A549 (cell line): ENCODE data around the gene HEYL. TPM values are rescaled to one million over a fixed set of nuclear protein-coding genes. Genes with fewer than 3 reads are reported as not detected.

Experiments
- ATAC-seq, 2 experiments: fragments of 200-7000 bp in 1 of 2; fragments of >200 bp in 1 of 2; cut with Nextera tagmentation in 1 of 2; cut with Tn5 transposase in 1 of 2; 3 replicates each; pipeline versions ENCODE4 v1.8.0 to v1.9.1; 2018 to 2020; ENCODE audit warnings: mild to moderate bottlenecking in 1 of 2, moderate library complexity in 1 of 2
- CTCF ChIA-PET: fragments of 300-600 bp; sonication (Branson Sonifier 250); formaldehyde crosslinking; extraction: SDS; loops from one replicate; lab custom pipeline; 2021; ENCODE audit warnings: antibody characterized with exemption, inconsistent platforms; lab: Yijun Ruan, JAX
- POLR2A ChIA-PET: fragments of 350-600 bp; formaldehyde crosslinking; extraction: SDS; loops from one replicate; lab custom pipeline; 2021; ENCODE audit warnings: antibody characterized with exemption, inconsistent platforms; lab: Yijun Ruan, JAX
- DNase-seq, 2 experiments: peaks; one replicate each; pipeline versions ENCODE4 v3.0.0 to v3.0.0-alpha.2; 2011 to 2016; ENCODE audit warnings: low read depth in 1 of 2, low spot score in 1 of 2
- FAIRE-seq: peaks from 2 replicates; lab custom pipeline; 2011; peaks lifted over from hg19 to GRCh38; lab: Jason Lieb, UNC
- H3K27ac ChIP-seq, 2 experiments: fragments of >200 bp; sonication (Bioruptor Twin); formaldehyde crosslinking; 3 replicates each; pipeline ENCODE4 v1.5.1; 2016 to 2017
- H3K4me1 ChIP-seq: fragments of >200 bp; sonication (Bioruptor Twin); formaldehyde crosslinking; 3 replicates; pipeline ENCODE4 v1.6.1; 2016
- H3K4me2 ChIP-seq: fragments of >200 bp; sonication (Bioruptor Twin); formaldehyde crosslinking; 3 replicates; pipeline ENCODE4 v1.6.1; 2016
- H3K4me3 ChIP-seq: fragments of >200 bp; sonication (Bioruptor Twin); formaldehyde crosslinking; 3 replicates; pipeline ENCODE4 v1.5.1; 2016
- H3K9me3 ChIP-seq: fragments of >200 bp; sonication (Bioruptor Twin); formaldehyde crosslinking; 3 replicates; pipeline ENCODE4 v1.6.1; 2016
- CHD2 ChIP-seq: fragments of 150-350 bp; IDR thresholded peaks from 2 replicates; pipeline ENCODE4 v1.6.1; 2014; ENCODE audit warnings: low read length; ENCODE audit not compliant: partially characterized antibody
- EHF ChIP-seq: fragments of 250-450 bp; sonication (Bioruptor Pico); IDR thresholded peaks from 2 replicates; pipeline ENCODE4 v1.5.0; 2020; ENCODE audit warnings: mild to moderate bottlenecking
- FOXS1 ChIP-seq: fragments of 250-450 bp; sonication (Bioruptor Pico); IDR thresholded peaks from 2 replicates; pipeline ENCODE4 v1.5.0; 2020; ENCODE audit warnings: mild to moderate bottlenecking, moderate library complexity
- HEYL ChIP-seq: fragments of 250-450 bp; sonication (Bioruptor Pico); IDR thresholded peaks from 2 replicates; pipeline ENCODE4 v1.8.0; 2021; ENCODE audit warnings: mild to moderate bottlenecking, moderate library complexity
- JUNB ChIP-seq: fragments of >200 bp; sonication (Bioruptor Twin); formaldehyde crosslinking; IDR thresholded peaks from 2 replicates; pipeline ENCODE4 v1.6.1; 2016
- NFE2L2 ChIP-seq: fragments of 150-350 bp; conservative IDR thresholded peaks from 2 replicates; pipeline ENCODE4 v1.6.1; 2014; ENCODE audit warnings: low read length
- NPAS2 ChIP-seq: fragments of 250-450 bp; sonication (Bioruptor Pico); IDR thresholded peaks from 2 replicates; pipeline ENCODE4 v1.8.0; 2022; ENCODE audit warnings: mild to moderate bottlenecking, moderate library complexity, borderline replicate concordance
- PHF8 ChIP-seq: fragments of 200-600 bp; sonication (generic); IDR thresholded peaks from 2 replicates; pipeline ENCODE4 v1.6.1; 2016; ENCODE audit warnings: low read depth, mild to moderate bottlenecking, antibody characterized with exemption, moderate library complexity, borderline replicate concordance
- ZC3H11A ChIP-seq: fragments of 450-650 bp; IDR thresholded peaks from 2 replicates; pipeline ENCODE4 v1.6.1; 2014; ENCODE audit warnings: antibody characterized with exemption, mild to moderate bottlenecking
- ZSCAN20 ChIP-seq: fragments of 250-450 bp; sonication (Bioruptor Pico); IDR thresholded peaks from 2 replicates; pipeline ENCODE4 v1.8.0; 2022; ENCODE audit warnings: mild to moderate bottlenecking, moderate library complexity
- WGBS: methylation state at CpG from one replicate; pipeline ENCODE4 v1.1.6; 2017; ENCODE audit errors: missing lambda C conversion rate; 5-methylcytosine and 5-hydroxymethylcytosine counted together
- polyA plus RNA-seq, 4 experiments: library from polyadenylated mRNA; depleted of rRNA in 3 of 4; stranded (reverse); fragments of >200 nt; fragmentation: RNase III in 1 of 4; extraction: RNeasy Plus Mini Kit Qiagen cat#74134 plus additional on column Dnase treatment in 1 of 4; gene quantifications; 2 replicates in 3 of 4; 3 replicates in 1 of 4; pipeline ENCODE4 v1.2.3, GENCODE V29; 2011 to 2017
- TF ChIP-seq, protein P1 (sequence below): fragments of 200-600 bp; sonication (generic); IDR thresholded peaks from 2 replicates; pipeline ENCODE4 v1.6.1; 2016; ENCODE audit warnings: antibody characterized with exemption, mild to moderate bottlenecking, moderate library complexity
- TF ChIP-seq, protein P2 (sequence below): fragments of 450-650 bp; IDR thresholded peaks from 2 replicates; pipeline ENCODE4 v1.6.1; 2014; ENCODE audit warnings: antibody characterized with exemption
- TF ChIP-seq, protein P3 (sequence below): fragments of >200 bp; sonication (Bioruptor Twin); formaldehyde crosslinking; IDR thresholded peaks from 2 replicates; pipeline ENCODE4 v1.6.1; 2016
- TF ChIP-seq, protein P4 (sequence below): fragments of 150-350 bp; IDR thresholded peaks from 2 replicates; pipeline ENCODE4 v1.6.1; 2014; ENCODE audit warnings: low read depth, mild to moderate bottlenecking, low read length
- TF ChIP-seq, protein P5 (sequence below): fragments of >200 bp; sonication (Bioruptor Twin); formaldehyde crosslinking; IDR thresholded peaks from 3 replicates; pipeline ENCODE4 v1.6.1; 2016
- TF ChIP-seq, protein P6 (sequence below): fragments of >200 bp; sonication (Bioruptor Twin); formaldehyde crosslinking; IDR thresholded peaks from 3 replicates; pipeline ENCODE4 v1.5.1; 2016

The HEYL gene
- polyA plus RNA-seq, 2 of the 4 experiments (the other 2 are of a cell fraction) = 2.2 to 2.3 TPM

DNA sequence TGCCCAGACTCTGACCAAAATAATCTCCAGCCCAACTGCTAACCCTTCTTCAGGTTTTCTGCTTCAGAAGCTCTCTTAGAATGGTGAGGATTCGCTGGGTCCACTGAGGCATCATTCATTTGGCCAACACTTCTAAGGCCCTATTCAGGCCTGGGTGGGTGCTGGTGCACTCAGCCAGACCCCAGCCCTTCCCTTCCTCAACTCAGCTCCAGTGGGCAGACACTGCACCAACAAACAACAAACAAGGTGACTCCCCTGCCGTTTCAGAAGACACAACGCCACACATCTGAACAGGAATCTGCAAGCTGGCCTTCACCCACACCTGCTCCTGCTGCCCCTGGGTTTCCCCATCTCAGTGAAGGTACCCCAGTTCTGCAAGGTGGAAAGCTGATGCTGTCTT, 6.0 kb downstream of the HEYL start:
- WGBS = 90% methylated on average over 3 of the region's 3 CpGs
- CTCF ChIA-PET = interaction anchor here (0.7 to 3.6 kb wide), 3 partner anchors 21 to 86 kb away, joined by 3 to 12 read pairs (median 3); no protein-coding TSS in a partner anchor
- H3K4me3 ChIP-seq = no peak overlapping the region

More for the DNA sequence above, 6.0 kb downstream of the HEYL start:
- ATAC-seq = no peak
- H3K9me3 ChIP-seq = no peaks in the 10 kb centered on the region
- FAIRE-seq = no peak
- TF ChIP-seq EHF (CRISPR knock-in tag) = no peak
- TF ChIP-seq, protein P1, sequence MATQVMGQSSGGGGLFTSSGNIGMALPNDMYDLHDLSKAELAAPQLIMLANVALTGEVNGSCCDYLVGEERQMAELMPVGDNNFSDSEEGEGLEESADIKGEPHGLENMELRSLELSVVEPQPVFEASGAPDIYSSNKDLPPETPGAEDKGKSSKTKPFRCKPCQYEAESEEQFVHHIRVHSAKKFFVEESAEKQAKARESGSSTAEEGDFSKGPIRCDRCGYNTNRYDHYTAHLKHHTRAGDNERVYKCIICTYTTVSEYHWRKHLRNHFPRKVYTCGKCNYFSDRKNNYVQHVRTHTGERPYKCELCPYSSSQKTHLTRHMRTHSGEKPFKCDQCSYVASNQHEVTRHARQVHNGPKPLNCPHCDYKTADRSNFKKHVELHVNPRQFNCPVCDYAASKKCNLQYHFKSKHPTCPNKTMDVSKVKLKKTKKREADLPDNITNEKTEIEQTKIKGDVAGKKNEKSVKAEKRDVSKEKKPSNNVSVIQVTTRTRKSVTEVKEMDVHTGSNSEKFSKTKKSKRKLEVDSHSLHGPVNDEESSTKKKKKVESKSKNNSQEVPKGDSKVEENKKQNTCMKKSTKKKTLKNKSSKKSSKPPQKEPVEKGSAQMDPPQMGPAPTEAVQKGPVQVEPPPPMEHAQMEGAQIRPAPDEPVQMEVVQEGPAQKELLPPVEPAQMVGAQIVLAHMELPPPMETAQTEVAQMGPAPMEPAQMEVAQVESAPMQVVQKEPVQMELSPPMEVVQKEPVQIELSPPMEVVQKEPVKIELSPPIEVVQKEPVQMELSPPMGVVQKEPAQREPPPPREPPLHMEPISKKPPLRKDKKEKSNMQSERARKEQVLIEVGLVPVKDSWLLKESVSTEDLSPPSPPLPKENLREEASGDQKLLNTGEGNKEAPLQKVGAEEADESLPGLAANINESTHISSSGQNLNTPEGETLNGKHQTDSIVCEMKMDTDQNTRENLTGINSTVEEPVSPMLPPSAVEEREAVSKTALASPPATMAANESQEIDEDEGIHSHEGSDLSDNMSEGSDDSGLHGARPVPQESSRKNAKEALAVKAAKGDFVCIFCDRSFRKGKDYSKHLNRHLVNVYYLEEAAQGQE = no peak
- TF ChIP-seq, protein P2, sequence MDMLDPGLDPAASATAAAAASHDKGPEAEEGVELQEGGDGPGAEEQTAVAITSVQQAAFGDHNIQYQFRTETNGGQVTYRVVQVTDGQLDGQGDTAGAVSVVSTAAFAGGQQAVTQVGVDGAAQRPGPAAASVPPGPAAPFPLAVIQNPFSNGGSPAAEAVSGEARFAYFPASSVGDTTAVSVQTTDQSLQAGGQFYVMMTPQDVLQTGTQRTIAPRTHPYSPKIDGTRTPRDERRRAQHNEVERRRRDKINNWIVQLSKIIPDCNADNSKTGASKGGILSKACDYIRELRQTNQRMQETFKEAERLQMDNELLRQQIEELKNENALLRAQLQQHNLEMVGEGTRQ = no peak
- TF ChIP-seq PHF8 = no peak
- no peak for TF ChIP-seq NFE2L2
- TF ChIP-seq, protein P3, sequence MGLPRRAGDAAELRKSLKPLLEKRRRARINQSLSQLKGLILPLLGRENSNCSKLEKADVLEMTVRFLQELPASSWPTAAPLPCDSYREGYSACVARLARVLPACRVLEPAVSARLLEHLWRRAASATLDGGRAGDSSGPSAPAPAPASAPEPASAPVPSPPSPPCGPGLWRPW = no peak
- TF ChIP-seq FOXS1 (CRISPR knock-in tag) = no peak
- TF ChIP-seq JUNB = no peak
- TF ChIP-seq, protein P4, sequence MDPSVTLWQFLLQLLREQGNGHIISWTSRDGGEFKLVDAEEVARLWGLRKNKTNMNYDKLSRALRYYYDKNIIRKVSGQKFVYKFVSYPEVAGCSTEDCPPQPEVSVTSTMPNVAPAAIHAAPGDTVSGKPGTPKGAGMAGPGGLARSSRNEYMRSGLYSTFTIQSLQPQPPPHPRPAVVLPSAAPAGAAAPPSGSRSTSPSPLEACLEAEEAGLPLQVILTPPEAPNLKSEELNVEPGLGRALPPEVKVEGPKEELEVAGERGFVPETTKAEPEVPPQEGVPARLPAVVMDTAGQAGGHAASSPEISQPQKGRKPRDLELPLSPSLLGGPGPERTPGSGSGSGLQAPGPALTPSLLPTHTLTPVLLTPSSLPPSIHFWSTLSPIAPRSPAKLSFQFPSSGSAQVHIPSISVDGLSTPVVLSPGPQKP = no peak
- TF ChIP-seq ZC3H11A = no peak
- TF ChIP-seq, protein P5, sequence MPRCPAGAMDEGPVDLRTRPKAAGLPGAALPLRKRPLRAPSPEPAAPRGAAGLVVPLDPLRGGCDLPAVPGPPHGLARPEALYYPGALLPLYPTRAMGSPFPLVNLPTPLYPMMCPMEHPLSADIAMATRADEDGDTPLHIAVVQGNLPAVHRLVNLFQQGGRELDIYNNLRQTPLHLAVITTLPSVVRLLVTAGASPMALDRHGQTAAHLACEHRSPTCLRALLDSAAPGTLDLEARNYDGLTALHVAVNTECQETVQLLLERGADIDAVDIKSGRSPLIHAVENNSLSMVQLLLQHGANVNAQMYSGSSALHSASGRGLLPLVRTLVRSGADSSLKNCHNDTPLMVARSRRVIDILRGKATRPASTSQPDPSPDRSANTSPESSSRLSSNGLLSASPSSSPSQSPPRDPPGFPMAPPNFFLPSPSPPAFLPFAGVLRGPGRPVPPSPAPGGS = no peak
- no peak for TF ChIP-seq NPAS2 (CRISPR knock-in tag)
- TF ChIP-seq, protein P6, sequence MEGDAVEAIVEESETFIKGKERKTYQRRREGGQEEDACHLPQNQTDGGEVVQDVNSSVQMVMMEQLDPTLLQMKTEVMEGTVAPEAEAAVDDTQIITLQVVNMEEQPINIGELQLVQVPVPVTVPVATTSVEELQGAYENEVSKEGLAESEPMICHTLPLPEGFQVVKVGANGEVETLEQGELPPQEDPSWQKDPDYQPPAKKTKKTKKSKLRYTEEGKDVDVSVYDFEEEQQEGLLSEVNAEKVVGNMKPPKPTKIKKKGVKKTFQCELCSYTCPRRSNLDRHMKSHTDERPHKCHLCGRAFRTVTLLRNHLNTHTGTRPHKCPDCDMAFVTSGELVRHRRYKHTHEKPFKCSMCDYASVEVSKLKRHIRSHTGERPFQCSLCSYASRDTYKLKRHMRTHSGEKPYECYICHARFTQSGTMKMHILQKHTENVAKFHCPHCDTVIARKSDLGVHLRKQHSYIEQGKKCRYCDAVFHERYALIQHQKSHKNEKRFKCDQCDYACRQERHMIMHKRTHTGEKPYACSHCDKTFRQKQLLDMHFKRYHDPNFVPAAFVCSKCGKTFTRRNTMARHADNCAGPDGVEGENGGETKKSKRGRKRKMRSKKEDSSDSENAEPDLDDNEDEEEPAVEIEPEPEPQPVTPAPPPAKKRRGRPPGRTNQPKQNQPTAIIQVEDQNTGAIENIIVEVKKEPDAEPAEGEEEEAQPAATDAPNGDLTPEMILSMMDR = no peak
- TF ChIP-seq ZSCAN20 = no peak
- TF ChIP-seq CHD2 = no peak
- no peak for TF ChIP-seq HEYL (CRISPR knock-in tag)
- TF ChIP-seq, all 56 proteins: peak for 0
- H3K27ac ChIP-seq = no peak overlapping the region
- POLR2A ChIA-PET = no interaction called here
- H3K4me1 ChIP-seq = no peaks in the 10 kb centered on the region
- DNase-seq = no peak
- no peak overlapping the region for H3K4me2 ChIP-seq
